MCF 10A (cell line): Measurements from ENCODE around the gene PIBF1. TPM values are rescaled to one million over a fixed set of nuclear protein-coding genes. Genes with fewer than 3 reads are reported as not detected.
A peak's percentile ranks its signal among the peaks of the same experiment; 100 is the strongest.

ENCODE experiments used
- BruUV-seq: library from RNA; stranded (reverse); fragments of 400-500 nt; replicated peaks from 2 replicates; lab custom pipeline; 2021; lab: Mats Ljungman, UMichigan
- CTCF ChIA-PET: fragments of 300-600 bp; sonication (Branson Sonifier 250); formaldehyde crosslinking; extraction: SDS; loops from one replicate; lab custom pipeline; 2021; ENCODE audit warnings: antibody characterized with exemption, inconsistent platforms; lab: Yijun Ruan, JAX
- POLR2A ChIA-PET: fragments of 300-600, 350-650 bp; sonication (Branson Sonifier 250); formaldehyde crosslinking; extraction: SDS; loops from one replicate; lab custom pipeline; 2020; ENCODE audit warnings: antibody characterized with exemption, inconsistent platforms; lab: Yijun Ruan, JAX
- DNase-seq: peaks from one replicate; pipeline ENCODE4 v3.0.0-alpha.2; 2018; ENCODE audit not compliant: unreplicated experiment
- H3K27ac Mint-ChIP-seq: one replicate; pipeline ENCODE4 v1.8.0; 2022; ENCODE audit warnings: mild to moderate bottlenecking, low read depth, mixed read lengths; ENCODE audit not compliant: unreplicated experiment
- H3K27me3 Mint-ChIP-seq: one replicate; pipeline ENCODE4 v1.8.0; 2022; ENCODE audit warnings: mixed read lengths; ENCODE audit not compliant: insufficient read depth, unreplicated experiment
- H3K36me3 Mint-ChIP-seq: one replicate; pipeline ENCODE4 v1.8.0; 2022; ENCODE audit warnings: mild to moderate bottlenecking, moderate library complexity, mixed read lengths; ENCODE audit not compliant: insufficient read depth, unreplicated experiment
- H3K4me1 Mint-ChIP-seq: one replicate; pipeline ENCODE4 v1.8.0; 2022; ENCODE audit warnings: mixed read lengths; ENCODE audit not compliant: insufficient read depth, unreplicated experiment
- H3K4me3 Mint-ChIP-seq: one replicate; pipeline ENCODE4 v1.8.0; 2022; ENCODE audit warnings: mild to moderate bottlenecking, moderate library complexity, mixed read lengths; ENCODE audit not compliant: unreplicated experiment
- H3K9me3 Mint-ChIP-seq: one replicate; pipeline ENCODE4 v1.8.0; 2022; ENCODE audit warnings: mixed read lengths; ENCODE audit not compliant: unreplicated experiment
- intact Hi-C: fragments of 100-400 bp; cut with micrococcal nuclease; formaldehyde crosslinking; loops from 2 replicates; pipeline ENCODE4 v1.14.1; 2022
- total RNA-seq: library from RNA; stranded (reverse); gene quantifications from 2 replicates; pipeline ENCODE4 v1.2.3, GENCODE V29; 2022
- TF ChIP-seq, protein P1 (sequence below): fragments of 200-600 bp; IDR thresholded peaks from one replicate; pipeline ENCODE4 v1.8.0; 2022; ENCODE audit warnings: antibody characterized with exemption, mild to moderate bottlenecking; ENCODE audit not compliant: unreplicated experiment

The PIBF1 gene
- total RNA-seq, 1 experiment from 2014 or later: 30.4 TPM

GRCh38 chr13:73035660-73036059 is 253.7 kb downstream of the PIBF1 start:
- Mint-ChIP-seq H3K27ac (no peak overlapping the region), H3K4me1 (peaks cover 4% of the 10 kb centered on the region), H3K36me3 (no peaks in the 10 kb centered on the region), H3K4me3 (no peak overlapping the region), H3K27me3 (no peaks in the 10 kb centered on the region), H3K9me3 (no peaks in the 10 kb centered on the region)
- BruUV-seq: no TSS peak
- TF ChIP-seq, protein P1, sequence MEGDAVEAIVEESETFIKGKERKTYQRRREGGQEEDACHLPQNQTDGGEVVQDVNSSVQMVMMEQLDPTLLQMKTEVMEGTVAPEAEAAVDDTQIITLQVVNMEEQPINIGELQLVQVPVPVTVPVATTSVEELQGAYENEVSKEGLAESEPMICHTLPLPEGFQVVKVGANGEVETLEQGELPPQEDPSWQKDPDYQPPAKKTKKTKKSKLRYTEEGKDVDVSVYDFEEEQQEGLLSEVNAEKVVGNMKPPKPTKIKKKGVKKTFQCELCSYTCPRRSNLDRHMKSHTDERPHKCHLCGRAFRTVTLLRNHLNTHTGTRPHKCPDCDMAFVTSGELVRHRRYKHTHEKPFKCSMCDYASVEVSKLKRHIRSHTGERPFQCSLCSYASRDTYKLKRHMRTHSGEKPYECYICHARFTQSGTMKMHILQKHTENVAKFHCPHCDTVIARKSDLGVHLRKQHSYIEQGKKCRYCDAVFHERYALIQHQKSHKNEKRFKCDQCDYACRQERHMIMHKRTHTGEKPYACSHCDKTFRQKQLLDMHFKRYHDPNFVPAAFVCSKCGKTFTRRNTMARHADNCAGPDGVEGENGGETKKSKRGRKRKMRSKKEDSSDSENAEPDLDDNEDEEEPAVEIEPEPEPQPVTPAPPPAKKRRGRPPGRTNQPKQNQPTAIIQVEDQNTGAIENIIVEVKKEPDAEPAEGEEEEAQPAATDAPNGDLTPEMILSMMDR: no peak
- CTCF ChIA-PET: interaction anchor here (0.6 to 1.2 kb wide), 5 partner anchors 8 to 1612 kb away, joined by 3 to 4 read pairs (median 3); no protein-coding TSS in a partner anchor
- POLR2A ChIA-PET: interaction anchor here (1.3 to 1.7 kb wide), 2 partner anchors 23 to 52 kb away, joined by 3 to 4 read pairs; no protein-coding TSS in a partner anchor
- intact Hi-C loops: no loop called here
- DNase-seq: no peak

- CTCF ChIA-PET: interaction anchor here (0.6 to 1.2 kb wide), 2 partner anchors 9 to 55 kb away, joined by 3 read pairs; no protein-coding TSS in a partner anchor
- no peaks in the 10 kb centered on the region for H3K9me3 Mint-ChIP-seq
- H3K27me3 Mint-ChIP-seq: no peaks in the 10 kb centered on the region
- intact Hi-C loops: no loop called here
- H3K4me1 Mint-ChIP-seq: peaks cover 4% of the 10 kb centered on the region
- no peak for DNase-seq
- POLR2A ChIA-PET: interaction anchor here (1.2 kb wide), 1 partner anchor 544 kb away, joined by 3 read pairs; no protein-coding TSS in a partner anchor
- BruUV-seq: no TSS peak
- TF ChIP-seq, protein P1: no peak
- H3K36me3 Mint-ChIP-seq: no peaks in the 10 kb centered on the region
- H3K27ac Mint-ChIP-seq: no peak overlapping the region
- no peak overlapping the region for H3K4me3 Mint-ChIP-seq
These were observed 254.6 kb downstream of the PIBF1 start for GRCh38 chr13:73036566-73036965.

- DNase-seq: no peak
- no peaks in the 10 kb centered on the region for H3K27me3 Mint-ChIP-seq
- no peak overlapping the region for H3K27ac Mint-ChIP-seq
- intact Hi-C loops: loop anchor here (2.0 kb wide), 1 partner anchor 15 kb away; no protein-coding TSS in a partner anchor
- H3K4me1 Mint-ChIP-seq: peaks cover 4% of the 10 kb centered on the region
- ChIA-PET CTCF (no interaction called here), POLR2A (interaction anchor here (0.9 to 1.3 kb wide), 3 partner anchors 19 to 666 kb away, joined by 3 to 6 read pairs (median 5); no protein-coding TSS in a partner anchor)
- TF ChIP-seq, protein P1: no peak
- BruUV-seq: no TSS peak
- H3K9me3 Mint-ChIP-seq: no peaks in the 10 kb centered on the region
- H3K4me3 Mint-ChIP-seq: no peak overlapping the region
- H3K36me3 Mint-ChIP-seq: no peaks in the 10 kb centered on the region
These were observed 256.1 kb downstream of the PIBF1 start for GRCh38 chr13:73038064-73038463.

GRCh38 chr13:73039201-73040108 is 257.5 kb downstream of the PIBF1 start:
- Mint-ChIP-seq H3K4me3 (no peak overlapping the region), H3K4me1 (peaks cover 4% of the 10 kb centered on the region), H3K9me3 (no peaks in the 10 kb centered on the region), H3K36me3 (no peaks in the 10 kb centered on the region), H3K27ac (peak overlapping the region; percentile 68), H3K27me3 (no peaks in the 10 kb centered on the region)
- ChIA-PET CTCF (interaction anchor here (0.6 to 0.7 kb wide), 2 partner anchors 19 to 89 kb away, joined by 3 to 4 read pairs; partner anchors contain the start of gene KLF5), POLR2A (interaction anchor here (1.1 to 2.3 kb wide), 2 partner anchors 18 to 250 kb away, joined by 5 to 19 read pairs; partner anchors contain the start of gene KLF5)
- no peak for DNase-seq
- TF ChIP-seq, protein P1: no peak
- intact Hi-C loops: loop anchor here (2.0 kb wide), 1 partner anchor 13 kb away; no protein-coding TSS in a partner anchor
- BruUV-seq: no TSS peak
